Suppressor macrophage treated with lipopolysaccharide for 1 hour (primary cell): ENCODE results near the gene UBE2H.
"Not testable (repeated sequence)": the region's sequence is repeated elsewhere in the genome, so short reads cannot be mapped to it uniquely, and the experiment has no call there.

Source experiments
- DNase-seq, 3 donors: peaks; one replicate each; pipeline ENCODE4 v3.0.0-alpha.2; 2020 to 2022

Gene UBE2H

GRCh38 chr7:129841465-129841864, 111.3 kb downstream of the UBE2H start:
- DNase-seq, result no peak

- DNase-seq, result no peak
Measured at GRCh38 chr7:129840757-129841156, 112.0 kb downstream of the UBE2H start.

DNA sequence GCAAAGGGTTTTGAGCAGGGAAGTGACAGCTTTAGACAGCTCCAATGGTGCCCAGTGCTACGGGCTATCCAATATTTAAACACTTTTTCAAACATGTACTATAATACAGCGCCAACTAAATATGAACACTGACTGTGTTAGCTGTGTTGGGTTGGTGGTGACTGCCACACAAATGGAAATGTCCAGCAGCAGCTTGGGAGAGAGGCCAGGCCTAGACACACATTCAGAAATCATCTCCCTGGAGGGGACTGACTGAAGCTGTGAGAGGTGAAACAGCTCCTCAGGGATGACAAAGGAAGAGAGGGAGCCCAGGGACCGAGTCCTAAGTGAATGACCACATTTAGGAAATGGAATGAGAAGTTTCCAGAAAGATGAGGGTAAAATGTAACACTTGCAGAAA, 115.8 kb downstream of the UBE2H start:
- DNase-seq, result no peak

- no peak for DNase-seq
Measured at GRCh38 chr7:129835569-129835968, 117.2 kb downstream of the UBE2H start.

DNA sequence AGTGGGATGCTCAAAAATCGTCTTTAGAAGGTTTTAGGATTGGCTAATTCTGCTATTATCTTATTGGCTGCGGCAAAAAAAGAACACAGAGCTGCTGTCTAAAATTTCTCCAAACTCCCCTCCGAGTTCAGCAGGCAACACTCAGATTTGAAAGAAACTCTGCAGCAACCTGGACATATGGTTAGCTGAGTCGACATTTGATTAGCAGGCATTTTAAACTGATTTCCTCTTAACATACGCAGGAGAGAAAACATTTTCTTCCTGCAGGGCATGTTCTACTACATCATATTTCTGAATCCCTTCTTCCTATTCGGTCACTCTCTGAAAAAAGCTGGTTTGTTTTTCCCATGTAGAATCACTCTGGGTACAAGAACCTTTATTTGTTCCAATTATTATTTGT, 119.4 kb downstream of the UBE2H start:
- not testable (repeated sequence) for DNase-seq

DNA sequence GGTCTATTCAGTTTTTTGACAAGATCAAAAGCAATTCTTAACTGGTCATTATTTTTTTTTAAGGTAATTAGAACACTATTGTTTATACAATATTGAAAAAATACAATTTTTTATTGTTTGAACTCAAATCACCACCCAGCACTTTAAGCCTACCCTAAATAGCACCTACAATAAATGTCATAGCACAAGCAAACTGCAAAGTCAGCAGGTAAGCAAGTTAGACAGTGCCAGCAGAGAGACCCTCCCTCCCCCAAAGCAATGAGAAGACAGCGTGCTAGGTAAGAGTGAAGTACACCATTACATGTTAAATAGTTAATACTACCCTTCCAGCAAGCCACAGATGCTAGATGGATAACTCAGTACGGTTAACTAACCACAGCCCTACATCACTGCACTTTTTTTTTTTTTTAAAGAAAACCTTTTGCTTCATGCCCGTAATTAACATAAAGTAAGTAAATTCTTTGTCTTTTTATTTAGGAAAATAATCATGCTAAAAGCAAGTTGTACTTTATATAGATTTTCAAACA, 120.0 kb downstream of the UBE2H start:
- no peak for DNase-seq

GRCh38 chr7:129832282-129832681, 120.5 kb downstream of the UBE2H start:
- no peak for DNase-seq

DNA sequence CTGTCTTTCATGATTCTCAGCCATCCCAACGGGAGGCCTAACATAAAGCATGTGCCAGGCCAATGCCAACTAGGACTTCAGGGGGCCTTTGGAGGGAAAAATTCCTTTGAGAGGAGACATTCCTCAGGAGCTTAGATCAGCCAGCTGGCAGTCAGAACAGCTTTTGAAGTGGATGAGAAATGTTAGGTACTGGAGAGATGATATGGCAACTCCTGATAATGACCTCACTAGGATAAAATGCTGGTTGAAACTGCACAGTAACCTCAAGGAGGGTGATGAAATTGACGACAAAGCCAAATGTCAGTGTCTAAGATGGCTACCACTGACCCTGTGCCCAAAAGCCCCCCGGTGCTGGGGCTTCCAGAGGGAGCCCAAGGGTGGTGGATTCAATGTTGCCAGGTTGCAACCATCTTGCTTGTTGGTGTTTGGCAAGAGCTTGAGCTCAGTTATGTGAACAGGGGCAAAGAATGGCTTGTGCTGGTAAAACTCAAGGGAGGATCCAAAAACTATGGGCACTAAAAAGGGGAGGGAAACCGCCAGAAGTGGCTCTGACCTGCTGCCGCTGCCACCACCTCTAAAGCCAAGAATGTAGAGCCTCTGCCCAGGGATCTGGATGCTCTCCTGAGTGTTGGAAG, 121.2 kb downstream of the UBE2H start:
- DNase-seq, result no peak

DNA sequence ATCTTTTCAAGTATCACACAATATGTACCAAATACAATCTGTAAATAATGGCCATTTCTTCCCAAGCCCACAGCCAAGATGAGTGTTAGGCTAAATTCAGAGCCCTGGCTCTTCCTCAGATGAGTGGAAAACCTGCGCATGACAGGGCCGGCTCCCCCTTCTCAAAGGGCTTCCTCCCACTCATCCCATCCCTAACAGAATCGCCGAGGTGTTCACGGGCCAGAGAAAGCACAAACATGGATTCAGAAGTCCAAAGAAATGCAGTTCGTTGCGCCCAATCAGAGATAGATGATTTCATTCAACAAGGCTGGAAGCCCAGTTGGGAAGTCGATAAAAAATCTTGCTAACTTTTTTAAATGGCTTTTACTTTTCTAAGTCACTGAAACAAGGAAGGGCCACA, 121.8 kb downstream of the UBE2H start:
- DNase-seq, result no peak

DNA sequence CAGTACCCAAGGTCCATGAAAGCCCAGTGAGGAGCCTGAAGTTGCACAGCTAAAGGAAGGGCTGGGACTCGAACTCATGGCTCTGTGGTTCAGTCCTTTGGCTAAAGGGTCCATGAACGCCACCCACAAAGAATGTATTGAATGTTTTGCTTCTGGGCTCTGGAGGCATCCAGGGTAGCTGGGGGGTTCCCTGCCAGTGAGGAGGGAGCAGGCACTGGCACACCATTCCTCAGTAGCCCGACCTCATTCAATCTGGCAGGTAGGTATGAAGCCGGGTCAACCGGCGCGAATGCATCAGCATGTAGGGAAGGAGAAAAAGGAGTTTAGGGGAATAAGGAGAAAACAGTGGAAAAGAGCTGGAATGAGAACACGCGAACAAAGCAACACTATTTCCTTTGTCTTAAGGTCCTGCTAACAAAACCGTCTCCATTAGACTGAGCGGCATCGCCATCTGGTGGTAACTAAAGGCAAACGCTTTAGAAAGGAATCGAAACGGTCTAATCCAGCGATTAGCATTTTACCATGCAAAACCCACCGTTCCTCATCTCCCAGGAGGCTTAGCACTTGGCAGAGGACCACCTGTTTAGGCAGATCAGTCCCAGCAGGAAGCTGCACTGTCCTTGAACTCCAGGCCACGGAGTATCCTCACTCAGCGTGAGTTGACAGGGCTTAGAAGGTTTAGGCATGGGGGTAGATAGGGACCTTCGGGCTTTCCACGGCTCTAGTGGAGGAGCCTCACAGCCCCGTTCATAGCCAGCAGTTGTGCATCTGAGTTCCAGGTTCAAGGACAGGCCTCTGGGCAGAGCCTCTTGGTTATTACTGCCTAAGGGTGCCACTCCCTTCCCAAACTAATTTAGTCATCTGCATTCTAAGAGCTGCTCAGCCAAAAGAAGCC, 122.8 kb downstream of the UBE2H start:
- peak; percentile 75 to 83 (median 81) for DNase-seq

- DNase-seq, result peak; percentile 12 to 31 (median 22)
Measured at GRCh38 chr7:129828989-129829736, 123.6 kb downstream of the UBE2H start.

DNA sequence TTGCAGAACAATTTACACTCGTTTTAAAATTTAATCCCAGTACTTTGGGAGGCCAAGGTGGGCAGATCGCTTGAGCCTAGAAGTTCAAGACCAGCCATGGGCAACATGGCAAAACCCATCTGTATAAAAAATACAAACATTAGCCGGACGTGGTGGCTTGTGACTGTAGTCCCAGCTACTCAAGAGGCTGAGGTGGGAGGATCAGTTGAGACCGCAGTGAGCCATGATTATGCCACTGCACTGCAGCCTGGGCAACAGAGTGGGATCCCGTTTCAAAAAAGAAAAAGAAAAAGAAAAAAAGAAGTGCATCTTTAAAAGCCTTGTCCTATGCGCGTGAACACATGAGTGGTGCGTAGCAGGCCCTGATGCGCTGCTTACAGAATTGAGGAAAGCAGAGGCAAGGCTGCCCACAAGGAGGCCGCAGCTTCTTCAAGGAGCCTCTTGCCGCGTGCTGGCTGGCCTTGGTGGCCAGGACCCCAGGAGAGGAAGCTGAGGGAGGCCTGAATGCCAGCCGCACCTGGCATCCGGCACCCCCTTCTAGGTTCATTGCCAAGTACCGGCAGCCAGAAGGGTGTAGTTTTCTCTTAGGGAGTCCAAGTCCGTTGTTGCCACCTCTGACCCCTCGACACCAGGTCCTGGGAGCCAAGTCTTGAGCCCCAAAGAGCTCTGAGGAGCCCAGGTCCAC, 124.5 kb downstream of the UBE2H start:
- no peak for DNase-seq

DNA sequence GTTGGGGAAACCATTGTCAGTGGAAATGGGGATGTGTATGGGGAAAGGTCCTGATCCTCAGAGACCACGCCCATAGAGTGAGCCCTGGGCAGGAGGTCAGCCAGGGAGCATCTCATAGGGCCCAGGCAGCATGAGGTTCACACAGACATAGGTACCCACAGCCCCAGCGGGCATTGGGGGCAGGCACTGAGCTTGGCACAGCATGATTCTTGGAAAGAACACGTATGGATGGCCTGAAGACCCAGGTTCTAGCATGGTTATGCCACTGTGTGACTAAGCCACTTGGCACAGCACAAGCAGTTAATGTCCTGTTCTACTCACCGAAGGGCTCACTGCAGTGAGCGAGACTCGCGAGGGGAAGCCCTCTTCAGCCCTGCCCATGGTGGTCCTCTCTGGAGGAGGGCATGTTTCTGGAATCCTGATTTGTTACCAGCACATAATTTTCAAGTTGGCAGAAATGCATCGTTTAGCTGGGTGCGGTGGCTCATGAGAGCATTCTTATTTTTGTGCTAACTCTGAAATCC, 125.2 kb downstream of the UBE2H start:
- no peak for DNase-seq

- not testable (repeated sequence) for DNase-seq
Measured at GRCh38 chr7:129826895-129827294, 125.9 kb downstream of the UBE2H start.

DNA sequence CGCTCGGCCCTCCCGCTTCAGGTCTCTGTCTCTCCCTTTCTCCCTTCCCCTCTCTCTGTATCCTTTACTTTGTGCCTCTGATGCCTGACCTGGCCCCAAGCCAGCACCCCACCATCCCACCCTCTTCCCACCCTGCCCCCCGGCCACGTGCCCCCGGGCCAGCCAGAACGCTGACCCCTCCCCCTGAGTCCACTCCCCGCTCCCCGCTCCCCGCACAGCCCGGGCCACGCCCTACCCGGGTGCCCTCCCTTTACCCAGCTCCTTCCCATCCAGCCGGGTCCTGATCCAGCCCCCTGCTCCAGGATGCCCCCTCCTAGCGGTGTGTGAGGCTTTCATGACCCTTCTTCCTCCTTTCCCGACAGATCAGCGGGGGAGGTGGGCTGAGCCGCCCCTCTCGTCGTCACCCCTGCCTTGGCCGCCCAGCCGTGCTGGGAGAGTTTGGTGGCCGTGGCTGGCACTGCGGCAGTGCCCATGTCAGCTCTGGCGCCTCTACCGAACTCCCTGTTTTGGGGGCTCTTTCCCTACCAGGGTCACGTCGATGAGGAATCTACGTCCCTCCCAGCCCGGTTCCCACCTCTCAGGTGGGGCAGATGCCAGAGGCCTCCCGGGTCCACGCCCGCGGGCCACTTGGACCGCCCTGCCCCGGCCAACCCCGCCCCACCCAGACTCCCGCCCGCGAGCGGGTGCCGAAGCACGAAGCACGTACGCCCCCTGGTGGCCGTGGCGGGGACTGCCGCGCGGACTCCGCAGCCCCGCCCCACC, 127.4 kb downstream of the UBE2H start:
- peak; percentile 81 to 96 (median 94) for DNase-seq

GRCh38 chr7:129824291-129825208, 128.2 kb downstream of the UBE2H start:
- no peak for DNase-seq

- DNase-seq, result not testable (repeated sequence)
Measured at GRCh38 chr7:129823143-129823542, 129.6 kb downstream of the UBE2H start.

DNA sequence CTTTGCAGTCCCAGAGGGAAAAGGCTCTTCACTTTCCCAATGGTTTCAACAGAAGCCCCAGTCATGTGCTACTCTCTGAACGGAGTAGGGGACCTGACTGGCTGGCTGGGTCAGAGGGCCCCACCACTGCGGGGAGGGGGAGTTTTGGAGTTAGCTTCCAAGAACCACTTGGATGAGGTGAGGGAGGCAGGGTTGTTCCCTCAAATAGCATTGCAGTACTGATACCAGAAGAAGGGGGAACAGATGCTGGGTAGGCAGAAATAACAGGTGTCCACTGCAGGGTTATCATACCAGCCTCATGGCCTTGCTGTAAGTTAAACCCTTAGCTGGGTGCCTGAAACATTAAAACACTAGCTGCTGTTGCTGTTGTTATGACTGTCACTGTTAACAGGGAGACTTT, 131.3 kb downstream of the UBE2H start:
- DNase-seq, result no peak

GRCh38 chr7:129816742-129817141, 136.0 kb downstream of the UBE2H start:
- DNase-seq, result no peak

- DNase-seq, result no peak
Measured at GRCh38 chr7:129807863-129808262, 144.9 kb downstream of the UBE2H start.
